Keratinocyte (primary cell): ENCODE measurements around the gene CCNO. TPM values are rescaled to one million over a fixed set of nuclear protein-coding genes. Genes with fewer than 3 reads are reported as not detected.

Source experiments
- DNase-seq: peaks from one replicate; pipeline ENCODE4 v3.0.0-alpha.2; 2011; ENCODE audit warnings: low read depth, missing footprints, low spot score
- FAIRE-seq: peaks from 2 replicates; lab custom pipeline; 2011; peaks lifted over from hg19 to GRCh38; lab: Jason Lieb, UNC
- H2AFZ ChIP-seq: 2 replicates; pipeline ENCODE4 v1.6.0; 2012; ENCODE audit warnings: low read length, control low read depth, inconsistent platforms; ENCODE audit not compliant: control insufficient read depth
- H3K27ac ChIP-seq: 2 replicates; pipeline ENCODE4 v1.5.1; 2011; ENCODE audit warnings: low read length; ENCODE audit not compliant: control insufficient read depth, insufficient read depth
- H3K27me3 ChIP-seq: 3 replicates; pipeline ENCODE4 v1.6.0; 2011; ENCODE audit warnings: low read length; ENCODE audit not compliant: control insufficient read depth, insufficient read depth; ENCODE audit errors: extremely low read depth
- H3K36me3 ChIP-seq, 2 experiments: 2 replicates in 1 of 2; 3 replicates in 1 of 2; pipeline ENCODE4 v1.5.1; 2011; ENCODE audit warnings: low read length in 2 of 2, mild to moderate bottlenecking in 1 of 2; ENCODE audit not compliant: control insufficient read depth in 2 of 2, insufficient read depth in 2 of 2; ENCODE audit errors: extremely low read depth in 1 of 2
- H3K4me1 ChIP-seq: 3 replicates; pipeline ENCODE4 v1.5.1; 2011; ENCODE audit warnings: low read length; ENCODE audit not compliant: control insufficient read depth, insufficient read depth; ENCODE audit errors: extremely low read depth
- H3K4me2 ChIP-seq: 3 replicates; pipeline ENCODE4 v1.6.0; 2011; ENCODE audit warnings: low read depth, low read length; ENCODE audit not compliant: control insufficient read depth, insufficient read depth; ENCODE audit errors: extremely low read depth
- H3K4me3 ChIP-seq, 3 experiments: fragments of 200-600 bp in 1 of 3; sonication (generic) in 1 of 3; 2 replicates in 2 of 3; 3 replicates in 1 of 3; pipeline ENCODE4 v1.5.1; 2011 to 2016; ENCODE audit warnings: low read length in 3 of 3, mild to moderate bottlenecking in 3 of 3, control low read depth in 2 of 3, inconsistent platforms in 1 of 3, low read depth in 1 of 3, mixed read lengths in 1 of 3, mixed run types in 1 of 3, moderate library complexity in 1 of 3; ENCODE audit not compliant: control insufficient read depth in 2 of 3, insufficient read depth in 2 of 3; ENCODE audit errors: extremely low read depth in 1 of 3
- H3K79me2 ChIP-seq: 2 replicates; pipeline ENCODE4 v1.6.0; 2012; ENCODE audit warnings: low read length; ENCODE audit not compliant: control insufficient read depth, insufficient read depth
- H3K9ac ChIP-seq: 3 replicates; pipeline ENCODE4 v1.6.0; 2011; ENCODE audit warnings: low read length; ENCODE audit not compliant: control insufficient read depth, insufficient read depth; ENCODE audit errors: extremely low read depth
- H3K9me1 ChIP-seq: 3 replicates; pipeline ENCODE4 v1.6.0; 2011; ENCODE audit warnings: low read length; ENCODE audit not compliant: control insufficient read depth, insufficient read depth; ENCODE audit errors: extremely low read depth
- H3K9me3 ChIP-seq: 2 replicates; pipeline ENCODE4 v1.5.1; 2012; ENCODE audit warnings: low read depth, low read length; ENCODE audit not compliant: control insufficient read depth
- H4K20me1 ChIP-seq: 3 replicates; pipeline ENCODE4 v1.6.0; 2011; ENCODE audit warnings: low read length; ENCODE audit not compliant: control insufficient read depth, insufficient read depth; ENCODE audit errors: extremely low read depth
- CTCF ChIP-seq, 3 experiments: IDR thresholded peaks in 1 of 3; conservative IDR thresholded peaks in 1 of 3; optimal IDR thresholded peaks in 1 of 3; 2 replicates in 2 of 3; 3 replicates in 1 of 3; pipeline versions ENCODE3 to v1.5.1; 2011; ENCODE audit warnings: low read length in 3 of 3, mild to moderate bottlenecking in 3 of 3, moderate library complexity in 2 of 3, control low read depth in 1 of 3, inconsistent platforms in 1 of 3; ENCODE audit not compliant: insufficient read depth in 2 of 3; ENCODE audit errors: extremely low read depth in 1 of 3
- EZH2 ChIP-seq: IDR thresholded peaks from one replicate; pipeline ENCODE4 v1.6.1; 2012; ENCODE audit warnings: inconsistent platforms, mild to moderate bottlenecking, low read length, moderate library complexity
- dilution Hi-C: fragments of 300-500 bp; cut with MboI; formaldehyde crosslinking; loops from one replicate; pipeline ENCODE4 v1.7.0; 2020; ENCODE audit warnings: low sequenced_read_pairs; ENCODE audit not compliant: extremely low pct_ligation_motif_present
- polyA plus RNA-seq, 5 experiments: library from polyadenylated mRNA; depleted of rRNA in 3 of 5; stranded (reverse) in 3 of 5; stranded (forward) in 1 of 5; unstranded in 1 of 5; fragments of >200 nt; gene quantifications; 1 replicate in 1 of 5; 2 replicates in 3 of 5; 3 replicates in 1 of 5; pipeline versions ENCODE4 v1.2.1 to v1.2.3, GENCODE V29; 2011 to 2012; ENCODE audit warnings: missing spikeins in 2 of 5, low read depth in 1 of 5, low replicate concordance in 1 of 5

The CCNO gene
- polyA plus RNA-seq, 1 donor (not counting 4 experiments of a cell fraction or from before 2014, with no cell fraction given) = 0.42 TPM

GRCh38 chr5:55220433-55221185 is 12.8 kb downstream of the CCNO start:
- Histone ChIP-seq H2AFZ (peak overlapping the region; percentile 62), H3K4me2 (peak overlapping the region; percentile 75)
- peak in 1 of 3 experiments; percentile 19 for TF ChIP-seq CTCF (optimal IDR thresholded peaks at IDR 0.05 in 1 of 3, IDR thresholded peaks at IDR 0.05 in 1 of 3, conservative IDR thresholded peaks at IDR 0.05 in 1 of 3; ENCODE audit: extremely low read depth in 1 of 3, insufficient read depth in 2 of 3, low read length in 3 of 3)
- no peak for TF ChIP-seq EZH2

GRCh38 chr5:55219770-55220169 is 13.6 kb downstream of the CCNO start:
- H3K27me3 ChIP-seq = peaks cover 43% of the 10 kb centered on the region
- no peak overlapping the region for H2AFZ ChIP-seq

More at GRCh38 chr5:55220433-55221185, 12.8 kb downstream of the CCNO start:
- peaks cover 8% of the 10 kb centered on the region for H3K4me1 ChIP-seq
- H3K4me3 ChIP-seq = peak overlapping the region; percentile 1 to 57 (median 5)
- no peaks in the 10 kb centered on the region for H3K36me3 ChIP-seq
- peaks cover 43% of the 10 kb centered on the region for H3K27me3 ChIP-seq
- H3K79me2 ChIP-seq = no peaks in the 10 kb centered on the region
- no peaks in the 10 kb centered on the region for H4K20me1 ChIP-seq
- FAIRE-seq (no peak), DNase-seq (no peak)
- H3K27ac ChIP-seq = no peak overlapping the region
- H3K9me1 ChIP-seq = no peaks in the 10 kb centered on the region
- dilution Hi-C loops = no loop called here
- H3K9ac ChIP-seq = peak overlapping the region; percentile 15
- H3K9me3 ChIP-seq = peaks cover 2% of the 10 kb centered on the region

More at GRCh38 chr5:55219770-55220169, 13.6 kb downstream of the CCNO start:
- Histone ChIP-seq H3K9me3 (peaks cover 2% of the 10 kb centered on the region), H3K9me1 (no peaks in the 10 kb centered on the region), H3K36me3 (no peaks in the 10 kb centered on the region), H3K4me1 (peaks cover 8% of the 10 kb centered on the region), H3K9ac (no peak overlapping the region), H3K27ac (no peak overlapping the region), H4K20me1 (no peaks in the 10 kb centered on the region), H3K79me2 (no peaks in the 10 kb centered on the region), H3K4me2 (no peak overlapping the region), H3K4me3 (no peak overlapping the region)
- dilution Hi-C loops = no loop called here
- FAIRE-seq = no peak
- TF ChIP-seq CTCF (optimal IDR thresholded peaks at IDR 0.05 in 1 of 3, IDR thresholded peaks at IDR 0.05 in 1 of 3, conservative IDR thresholded peaks at IDR 0.05 in 1 of 3; ENCODE audit: extremely low read depth in 1 of 3, insufficient read depth in 2 of 3, low read length in 3 of 3) (no peak), EZH2 (no peak)
- no peak for DNase-seq
